ENCODE measurements around the gene IL2RA. TPM values are rescaled to one million over a fixed set of nuclear protein-coding genes. Genes with fewer than 3 reads are reported as not detected.

IL2RA gene
- total and polyA plus RNA-seq, 4 donors = 0.24 to 10.3 (median 3.4) TPM

DNA sequence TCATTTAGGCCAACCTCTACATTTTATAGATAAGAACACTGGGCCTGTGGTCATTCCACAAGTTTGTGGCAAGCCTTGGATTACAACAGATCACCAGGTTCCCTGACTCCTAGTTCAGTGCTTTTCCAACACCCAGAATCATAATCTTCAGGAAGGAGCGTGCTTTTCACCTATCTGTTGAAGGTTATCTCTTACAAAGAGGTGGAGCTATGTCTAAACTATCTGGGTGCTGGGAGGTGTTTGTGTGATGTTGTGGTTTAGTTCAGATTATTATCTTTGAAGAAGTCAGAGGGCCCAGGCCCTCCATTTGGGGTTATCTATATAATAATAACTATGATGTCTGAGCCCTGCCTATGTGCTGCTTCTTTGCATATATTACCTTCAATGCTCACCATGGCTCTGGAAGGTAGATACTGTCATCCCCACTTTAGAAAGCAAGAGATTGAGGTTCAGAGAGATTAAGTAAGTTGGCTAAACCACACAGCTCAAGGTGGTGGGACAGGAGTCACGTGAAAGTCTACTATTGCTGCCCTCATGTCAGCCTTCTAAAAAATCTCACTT lies 24.0 kb downstream of the IL2RA start:
- Histone ChIP-seq H3K4me1 (ENCODE audit: control insufficient read depth in 5 of 5, insufficient read depth in 5 of 5, low read length in 5 of 5) (no peaks in the 10 kb centered on the region), H3K36me3 (ENCODE audit: control insufficient read depth in 4 of 4, insufficient read depth in 4 of 4, low read length in 4 of 4) (no peaks in the 10 kb centered on the region), H3K27ac (ENCODE audit: low read depth in 1 of 2, low read length in 1 of 2) (no peak overlapping the region), H3K27me3 (ENCODE audit: control insufficient read depth in 3 of 3, insufficient read depth in 3 of 3, low read length in 2 of 3) (no peaks in the 10 kb centered on the region), H3K4me3 (no peak overlapping the region), H3K9ac (ENCODE audit: insufficient read depth in 1 of 2, low read length in 2 of 2) (no peak overlapping the region), H3K9me3 (ENCODE audit: control insufficient read depth in 4 of 4, insufficient read depth in 3 of 4, low read length in 3 of 4) (no peaks in the 10 kb centered on the region)
- no peak for TF ChIP-seq CTCF (IDR thresholded peaks at IDR 0.05; ENCODE audit: control extremely low read depth, extremely low read depth)
- WGBS, 2 donors = 88% methylated on average over 2 of the region's 2 CpGs
- DNase-seq (no peak), ATAC-seq (ENCODE audit: insufficient read depth, low FRiP score) (no peak)

GRCh38 chr10:6037422-6037821 lies 24.7 kb downstream of the IL2RA start:
- Histone ChIP-seq H3K4me1 (ENCODE audit: control insufficient read depth in 5 of 5, insufficient read depth in 5 of 5, low read length in 5 of 5) (no peaks in the 10 kb centered on the region), H3K36me3 (ENCODE audit: control insufficient read depth in 4 of 4, insufficient read depth in 4 of 4, low read length in 4 of 4) (no peaks in the 10 kb centered on the region), H3K27ac (ENCODE audit: low read depth in 1 of 2, low read length in 1 of 2) (no peak overlapping the region), H3K9ac (ENCODE audit: insufficient read depth in 1 of 2, low read length in 2 of 2) (no peak overlapping the region), H3K4me3 (no peak overlapping the region), H3K9me3 (ENCODE audit: control insufficient read depth in 4 of 4, insufficient read depth in 3 of 4, low read length in 3 of 4) (no peaks in the 10 kb centered on the region), H3K27me3 (ENCODE audit: control insufficient read depth in 3 of 3, insufficient read depth in 3 of 3, low read length in 2 of 3) (no peaks in the 10 kb centered on the region)
- DNase-seq (no peak), ATAC-seq (ENCODE audit: insufficient read depth, low FRiP score) (no peak)
- 91 to 94% methylated on average over 8 of the region's 8 CpGs for WGBS, 2 donors
- no peak for TF ChIP-seq CTCF (IDR thresholded peaks at IDR 0.05; ENCODE audit: control extremely low read depth, extremely low read depth)

DNA sequence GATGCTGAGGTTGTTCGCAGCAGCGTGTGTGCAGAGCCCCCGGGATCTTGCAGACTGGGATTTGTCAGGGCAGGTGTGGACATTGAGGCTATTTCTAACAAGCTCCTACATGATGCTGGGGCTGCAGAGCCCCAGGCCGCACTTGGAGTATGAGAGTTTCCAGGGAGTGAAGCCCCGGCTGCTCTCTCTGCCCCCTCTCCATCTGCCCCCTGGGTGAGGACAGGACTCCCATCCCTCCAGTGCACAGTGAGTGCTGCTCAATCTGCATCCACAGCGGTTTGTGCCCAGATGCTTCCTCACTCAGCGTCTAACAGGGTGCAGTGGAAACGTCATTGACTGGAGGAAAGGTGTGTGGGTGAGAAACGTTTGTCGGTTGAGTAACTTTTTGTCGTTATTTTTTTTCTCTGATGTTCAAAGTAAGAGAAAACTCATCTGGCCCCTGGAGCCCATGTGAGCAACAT lies 25.3 kb downstream of the IL2RA start:
- peak overlapping the region in 1 of 2 donors; percentile 11 for H3K27ac ChIP-seq (ENCODE audit: low read depth in 1 of 2, low read length in 1 of 2)
- no peak overlapping the region for H3K4me3 ChIP-seq
- no peak for DNase-seq
- H3K36me3 ChIP-seq (ENCODE audit: control insufficient read depth in 4 of 4, insufficient read depth in 4 of 4, low read length in 4 of 4) = no peaks in the 10 kb centered on the region
- no peaks in the 10 kb centered on the region for H3K9me3 ChIP-seq (ENCODE audit: control insufficient read depth in 4 of 4, insufficient read depth in 3 of 4, low read length in 3 of 4)
- no peak overlapping the region for H3K9ac ChIP-seq (ENCODE audit: insufficient read depth in 1 of 2, low read length in 2 of 2)
- ATAC-seq (ENCODE audit: insufficient read depth, low FRiP score) = no peak
- no peaks in the 10 kb centered on the region for H3K27me3 ChIP-seq (ENCODE audit: control insufficient read depth in 3 of 3, insufficient read depth in 3 of 3, low read length in 2 of 3)
- TF ChIP-seq CTCF (IDR thresholded peaks at IDR 0.05; ENCODE audit: control extremely low read depth, extremely low read depth) = no peak
- 81% methylated on average over 11 of the region's 11 CpGs for WGBS, 2 donors
- no peaks in the 10 kb centered on the region for H3K4me1 ChIP-seq (ENCODE audit: control insufficient read depth in 5 of 5, insufficient read depth in 5 of 5, low read length in 5 of 5)

All from lung (tissue), 12 donors.